ENCODE data around the gene GPRC5C. TPM values are rescaled to one million over a fixed set of nuclear protein-coding genes. Genes with fewer than 3 reads are reported as not detected.

Gene GPRC5C
- total and polyA plus RNA-seq, 9 of the 15 experiments (the other 6 are each of a cell fraction or from before 2014, with no cell fraction given): 0.28 to 9.0 (median 4.1) TPM

GRCh38 chr17:74466111-74466827, 34.4 kb downstream of the GPRC5C start, which contains the start of gene CD300A (continued):
- TF ChIP-seq RREB1 (CRISPR knock-in tag; IDR thresholded peaks at IDR 0.05) (no peak), KAT7 (CRISPR knock-in tag; IDR thresholded peaks at IDR 0.05; ENCODE audit: borderline replicate concordance) (peak; percentile 85), ZNF184 (CRISPR knock-in tag; IDR thresholded peaks at IDR 0.05) (no peak), USF1 (CRISPR knock-in tag; IDR thresholded peaks at IDR 0.05) (no peak), STAT5B (CRISPR knock-in tag; IDR thresholded peaks at IDR 0.05) (no peak), ZNF717 (CRISPR knock-in tag; IDR thresholded peaks at IDR 0.05) (no peak), ZNF518B (CRISPR knock-in tag; IDR thresholded peaks at IDR 0.05) (no peak)
- TF ChIP-seq, protein P1, sequence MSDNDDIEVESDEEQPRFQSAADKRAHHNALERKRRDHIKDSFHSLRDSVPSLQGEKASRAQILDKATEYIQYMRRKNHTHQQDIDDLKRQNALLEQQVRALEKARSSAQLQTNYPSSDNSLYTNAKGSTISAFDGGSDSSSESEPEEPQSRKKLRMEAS (CRISPR knock-in tag; IDR thresholded peaks at IDR 0.05): no peak; the same call in 1 of the 2 replicates
- TF ChIP-seq, protein P2, sequence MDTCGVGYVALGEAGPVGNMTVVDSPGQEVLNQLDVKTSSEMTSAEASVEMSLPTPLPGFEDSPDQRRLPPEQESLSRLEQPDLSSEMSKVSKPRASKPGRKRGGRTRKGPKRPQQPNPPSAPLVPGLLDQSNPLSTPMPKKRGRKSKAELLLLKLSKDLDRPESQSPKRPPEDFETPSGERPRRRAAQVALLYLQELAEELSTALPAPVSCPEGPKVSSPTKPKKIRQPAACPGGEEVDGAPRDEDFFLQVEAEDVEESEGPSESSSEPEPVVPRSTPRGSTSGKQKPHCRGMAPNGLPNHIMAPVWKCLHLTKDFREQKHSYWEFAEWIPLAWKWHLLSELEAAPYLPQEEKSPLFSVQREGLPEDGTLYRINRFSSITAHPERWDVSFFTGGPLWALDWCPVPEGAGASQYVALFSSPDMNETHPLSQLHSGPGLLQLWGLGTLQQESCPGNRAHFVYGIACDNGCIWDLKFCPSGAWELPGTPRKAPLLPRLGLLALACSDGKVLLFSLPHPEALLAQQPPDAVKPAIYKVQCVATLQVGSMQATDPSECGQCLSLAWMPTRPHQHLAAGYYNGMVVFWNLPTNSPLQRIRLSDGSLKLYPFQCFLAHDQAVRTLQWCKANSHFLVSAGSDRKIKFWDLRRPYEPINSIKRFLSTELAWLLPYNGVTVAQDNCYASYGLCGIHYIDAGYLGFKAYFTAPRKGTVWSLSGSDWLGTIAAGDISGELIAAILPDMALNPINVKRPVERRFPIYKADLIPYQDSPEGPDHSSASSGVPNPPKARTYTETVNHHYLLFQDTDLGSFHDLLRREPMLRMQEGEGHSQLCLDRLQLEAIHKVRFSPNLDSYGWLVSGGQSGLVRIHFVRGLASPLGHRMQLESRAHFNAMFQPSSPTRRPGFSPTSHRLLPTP (IDR thresholded peaks at IDR 0.05; ENCODE audit: borderline replicate concordance, extremely low read depth, insufficient read length): no peak
- TF ChIP-seq, protein P3, sequence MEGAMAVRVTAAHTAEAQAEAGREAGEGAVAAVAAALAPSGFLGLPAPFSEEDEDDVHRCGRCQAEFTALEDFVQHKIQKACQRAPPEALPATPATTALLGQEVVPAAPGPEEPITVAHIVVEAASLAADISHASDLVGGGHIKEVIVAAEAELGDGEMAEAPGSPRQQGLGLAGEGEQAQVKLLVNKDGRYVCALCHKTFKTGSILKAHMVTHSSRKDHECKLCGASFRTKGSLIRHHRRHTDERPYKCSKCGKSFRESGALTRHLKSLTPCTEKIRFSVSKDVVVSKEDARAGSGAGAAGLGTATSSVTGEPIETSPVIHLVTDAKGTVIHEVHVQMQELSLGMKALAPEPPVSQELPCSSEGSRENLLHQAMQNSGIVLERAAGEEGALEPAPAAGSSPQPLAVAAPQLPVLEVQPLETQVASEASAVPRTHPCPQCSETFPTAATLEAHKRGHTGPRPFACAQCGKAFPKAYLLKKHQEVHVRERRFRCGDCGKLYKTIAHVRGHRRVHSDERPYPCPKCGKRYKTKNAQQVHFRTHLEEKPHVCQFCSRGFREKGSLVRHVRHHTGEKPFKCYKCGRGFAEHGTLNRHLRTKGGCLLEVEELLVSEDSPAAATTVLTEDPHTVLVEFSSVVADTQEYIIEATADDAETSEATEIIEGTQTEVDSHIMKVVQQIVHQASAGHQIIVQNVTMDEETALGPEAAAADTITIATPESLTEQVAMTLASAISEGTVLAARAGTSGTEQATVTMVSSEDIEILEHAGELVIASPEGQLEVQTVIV (CRISPR knock-in tag; IDR thresholded peaks at IDR 0.05; ENCODE audit: borderline replicate concordance): no peak
